Measurements from ENCODE around the gene TTC28.

Gene TTC28

DNA sequence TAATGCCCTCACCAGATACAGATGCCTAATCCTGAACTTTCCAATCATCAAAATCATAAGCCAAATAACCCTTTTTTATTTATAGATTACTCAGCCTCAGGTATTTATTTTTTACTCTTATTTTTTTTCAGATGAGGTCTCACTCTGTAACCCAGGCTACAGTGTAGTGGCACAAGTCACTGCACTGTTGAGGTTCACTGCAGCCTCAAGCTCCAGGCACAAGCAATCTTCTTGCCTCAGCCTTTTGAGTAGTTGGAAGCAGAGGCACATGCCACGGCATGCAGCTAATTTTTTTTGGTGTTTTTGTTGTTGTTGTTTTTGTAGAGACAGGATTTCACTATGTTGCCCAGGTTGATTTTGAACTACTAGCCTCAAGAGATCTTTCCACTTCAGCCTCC lies 49.5 kb downstream of the TTC28 start:
- H3K27me3 ChIP-seq: peaks cover 25% of the 10 kb centered on the region
- no peaks in the 10 kb centered on the region for H3K4me1 ChIP-seq (ENCODE audit: control insufficient read depth in 1 of 2, insufficient read depth in 1 of 2, low read depth in 1 of 2, low read length in 1 of 2)
- no peaks in the 10 kb centered on the region for H3K36me3 ChIP-seq
- no peaks in the 10 kb centered on the region for H3K9me3 ChIP-seq
- TF ChIP-seq, protein P1, sequence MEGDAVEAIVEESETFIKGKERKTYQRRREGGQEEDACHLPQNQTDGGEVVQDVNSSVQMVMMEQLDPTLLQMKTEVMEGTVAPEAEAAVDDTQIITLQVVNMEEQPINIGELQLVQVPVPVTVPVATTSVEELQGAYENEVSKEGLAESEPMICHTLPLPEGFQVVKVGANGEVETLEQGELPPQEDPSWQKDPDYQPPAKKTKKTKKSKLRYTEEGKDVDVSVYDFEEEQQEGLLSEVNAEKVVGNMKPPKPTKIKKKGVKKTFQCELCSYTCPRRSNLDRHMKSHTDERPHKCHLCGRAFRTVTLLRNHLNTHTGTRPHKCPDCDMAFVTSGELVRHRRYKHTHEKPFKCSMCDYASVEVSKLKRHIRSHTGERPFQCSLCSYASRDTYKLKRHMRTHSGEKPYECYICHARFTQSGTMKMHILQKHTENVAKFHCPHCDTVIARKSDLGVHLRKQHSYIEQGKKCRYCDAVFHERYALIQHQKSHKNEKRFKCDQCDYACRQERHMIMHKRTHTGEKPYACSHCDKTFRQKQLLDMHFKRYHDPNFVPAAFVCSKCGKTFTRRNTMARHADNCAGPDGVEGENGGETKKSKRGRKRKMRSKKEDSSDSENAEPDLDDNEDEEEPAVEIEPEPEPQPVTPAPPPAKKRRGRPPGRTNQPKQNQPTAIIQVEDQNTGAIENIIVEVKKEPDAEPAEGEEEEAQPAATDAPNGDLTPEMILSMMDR (IDR thresholded peaks at IDR 0.05): no peak
- no peak overlapping the region for H3K4me3 ChIP-seq (ENCODE audit: low read depth in 1 of 2, low read length in 1 of 2)
- no peak overlapping the region for H3K27ac ChIP-seq

GRCh38 chr22:28629420-28630176 lies 50.0 kb downstream of the TTC28 start:
- TF ChIP-seq, protein P1 (IDR thresholded peaks at IDR 0.05): no peak
- Histone ChIP-seq H3K27me3 (peaks cover 25% of the 10 kb centered on the region), H3K36me3 (no peaks in the 10 kb centered on the region), H3K27ac (no peak overlapping the region), H3K4me3 (ENCODE audit: low read depth in 1 of 2, low read length in 1 of 2) (no peak overlapping the region), H3K4me1 (ENCODE audit: control insufficient read depth in 1 of 2, insufficient read depth in 1 of 2, low read depth in 1 of 2, low read length in 1 of 2) (no peaks in the 10 kb centered on the region), H3K9me3 (no peaks in the 10 kb centered on the region)

DNA sequence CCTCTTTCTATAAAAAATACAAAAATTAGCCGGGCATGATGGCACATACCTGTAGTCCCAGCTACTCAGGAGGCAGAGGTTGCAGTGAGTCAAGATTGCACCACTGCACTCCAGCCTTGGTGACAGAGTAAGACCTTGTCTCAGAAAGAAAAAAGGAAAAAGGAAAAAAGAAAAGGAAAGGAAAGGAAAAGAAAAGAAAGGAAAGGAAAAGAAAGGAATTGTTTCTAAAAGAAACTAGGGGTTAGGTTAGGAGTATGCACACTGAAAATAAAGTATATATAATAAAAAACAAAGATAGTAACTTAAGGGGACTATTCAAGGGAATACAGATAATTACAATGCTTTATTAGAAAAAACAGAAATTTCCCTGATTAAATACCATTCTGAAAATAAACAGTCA lies 50.9 kb downstream of the TTC28 start:
- H3K4me3 ChIP-seq (ENCODE audit: low read depth in 1 of 2, low read length in 1 of 2): no peak overlapping the region
- no peaks in the 10 kb centered on the region for H3K9me3 ChIP-seq
- H3K36me3 ChIP-seq: no peaks in the 10 kb centered on the region
- H3K27ac ChIP-seq: no peak overlapping the region
- no peaks in the 10 kb centered on the region for H3K4me1 ChIP-seq (ENCODE audit: control insufficient read depth in 1 of 2, insufficient read depth in 1 of 2, low read depth in 1 of 2, low read length in 1 of 2)
- peaks cover 21% of the 10 kb centered on the region for H3K27me3 ChIP-seq
- TF ChIP-seq, protein P1 (IDR thresholded peaks at IDR 0.05): no peak

DNA sequence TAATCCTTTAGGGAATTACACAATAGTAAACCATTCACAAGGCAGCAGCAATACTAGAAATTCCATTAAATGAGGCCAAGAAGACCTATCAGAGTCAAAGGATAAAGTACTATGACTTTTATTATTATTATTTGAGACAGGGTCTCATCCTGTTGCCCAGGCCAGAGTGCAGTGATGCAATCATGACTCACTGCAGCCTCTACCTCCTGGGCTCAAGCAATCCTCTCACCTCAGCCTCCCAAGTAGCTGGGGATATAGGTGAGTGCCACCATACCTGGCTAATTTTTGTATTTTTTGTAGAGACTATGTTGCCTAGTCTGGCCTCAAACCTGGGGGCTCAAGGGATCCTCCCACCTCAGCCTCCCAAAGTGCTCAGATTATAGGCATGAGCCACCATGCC lies 51.8 kb downstream of the TTC28 start:
- Histone ChIP-seq H3K36me3 (no peaks in the 10 kb centered on the region), H3K4me1 (ENCODE audit: control insufficient read depth in 1 of 2, insufficient read depth in 1 of 2, low read depth in 1 of 2, low read length in 1 of 2) (no peaks in the 10 kb centered on the region), H3K4me3 (ENCODE audit: low read depth in 1 of 2, low read length in 1 of 2) (no peak overlapping the region), H3K27ac (no peak overlapping the region), H3K27me3 (peaks cover 17% of the 10 kb centered on the region), H3K9me3 (no peaks in the 10 kb centered on the region)
- TF ChIP-seq, protein P1 (IDR thresholded peaks at IDR 0.05): no peak

GRCh38 chr22:28620244-28620922 lies 59.3 kb downstream of the TTC28 start:
- TF ChIP-seq, protein P1 (IDR thresholded peaks at IDR 0.05): no peak
- H3K9me3 ChIP-seq: no peaks in the 10 kb centered on the region

More at GRCh38 chr22:28620244-28620922, 59.3 kb downstream of the TTC28 start:
- H3K36me3 ChIP-seq: no peaks in the 10 kb centered on the region
- no peaks in the 10 kb centered on the region for H3K27me3 ChIP-seq
- no peaks in the 10 kb centered on the region for H3K4me1 ChIP-seq (ENCODE audit: control insufficient read depth in 1 of 2, insufficient read depth in 1 of 2, low read depth in 1 of 2, low read length in 1 of 2)
- no peak overlapping the region for H3K4me3 ChIP-seq (ENCODE audit: low read depth in 1 of 2, low read length in 1 of 2)
- no peak overlapping the region for H3K27ac ChIP-seq

Measured in neutrophil (primary cell).